Activated CD8-positive, alpha-beta memory T cell treated with anti-CD3 and anti-CD28 coated beads for 48 hours (primary cell): ENCODE results near the gene NPY1R.

Experiments used
- DNase-seq, 3 experiments: peaks; one replicate each; pipeline ENCODE4 v3.0.0-alpha.2; 2020; ENCODE audit warnings: low read depth in 2 of 3, low spot score in 2 of 3

The NPY1R gene

DNA sequence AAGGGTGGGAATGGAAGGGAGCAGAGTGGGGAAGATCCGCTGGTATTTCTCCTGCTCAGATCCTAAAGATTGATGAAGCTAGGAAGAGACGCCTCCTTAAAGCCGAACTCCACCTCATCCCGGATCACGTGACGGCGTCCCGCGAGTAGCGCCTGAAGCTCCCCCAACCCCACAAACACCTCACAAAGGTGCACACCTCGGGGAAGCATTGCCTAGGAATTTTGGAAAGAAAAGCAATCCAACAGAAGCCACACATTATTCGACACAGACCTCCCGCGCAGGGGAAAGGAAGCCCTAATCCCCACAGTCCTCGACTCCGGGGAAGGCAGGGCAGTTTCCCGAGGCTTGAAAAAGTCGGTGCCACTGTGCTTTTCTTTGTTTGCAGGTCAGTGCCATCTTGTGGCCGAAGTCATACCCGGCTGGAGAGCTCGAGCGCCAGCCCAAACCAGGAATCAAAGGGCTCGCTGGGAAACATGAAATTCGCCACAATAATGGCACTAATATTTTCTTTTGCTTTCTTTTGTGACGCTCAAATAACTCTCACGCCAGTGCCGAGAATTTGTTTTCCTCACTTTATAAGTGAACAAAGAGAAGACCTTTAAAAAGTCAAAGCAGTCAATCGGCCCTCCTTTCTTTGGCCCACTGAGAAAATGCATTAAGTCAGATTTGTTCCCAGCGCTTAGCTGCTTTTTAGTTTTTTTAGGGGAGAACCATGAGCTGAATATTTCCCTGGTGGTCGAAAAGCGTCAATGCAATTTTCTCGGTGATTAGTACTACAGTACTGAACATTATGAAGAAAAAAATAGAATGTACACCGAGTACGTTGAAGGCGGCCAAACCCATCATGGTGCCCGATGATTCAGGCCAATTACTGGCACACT lies at the start of gene NPY1R:
NPY1R (minus strand) TSS at position 71 of the 881 bp plus-strand sequence. CDS start 6,042 bp downstream, outside the sequence.
- DNase-seq, result no peak

DNA sequence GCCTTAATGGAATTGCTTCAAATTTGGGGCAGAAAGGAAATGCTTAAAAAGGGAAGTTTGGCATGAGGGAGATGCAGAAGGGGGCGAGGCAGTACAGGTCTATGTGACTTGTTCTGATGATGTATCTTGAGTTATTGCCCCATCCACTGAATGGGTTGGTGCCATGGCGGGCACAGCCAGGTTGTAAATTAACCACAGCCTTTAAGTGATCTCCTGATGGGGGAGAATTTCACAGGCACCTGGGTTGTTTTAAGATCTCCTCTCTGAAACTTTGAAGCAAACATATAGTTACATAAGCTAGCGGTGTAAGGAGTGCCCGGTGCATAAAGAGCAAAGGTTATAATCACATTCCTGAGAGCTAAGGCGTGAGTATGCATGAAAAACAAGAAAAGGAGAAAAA lies 48.3 kb upstream of the NPY1R start:
- no peak for DNase-seq

- no peak for DNase-seq
These were observed 46.3 kb upstream of the NPY1R start for GRCh38 chr4:163378661-163379060.

GRCh38 chr4:163372029-163372428 lies 39.6 kb upstream of the NPY1R start:
- no peak for DNase-seq

- no peak for DNase-seq
These were observed 35.3 kb upstream of the NPY1R start for GRCh38 chr4:163367651-163368050.

DNA sequence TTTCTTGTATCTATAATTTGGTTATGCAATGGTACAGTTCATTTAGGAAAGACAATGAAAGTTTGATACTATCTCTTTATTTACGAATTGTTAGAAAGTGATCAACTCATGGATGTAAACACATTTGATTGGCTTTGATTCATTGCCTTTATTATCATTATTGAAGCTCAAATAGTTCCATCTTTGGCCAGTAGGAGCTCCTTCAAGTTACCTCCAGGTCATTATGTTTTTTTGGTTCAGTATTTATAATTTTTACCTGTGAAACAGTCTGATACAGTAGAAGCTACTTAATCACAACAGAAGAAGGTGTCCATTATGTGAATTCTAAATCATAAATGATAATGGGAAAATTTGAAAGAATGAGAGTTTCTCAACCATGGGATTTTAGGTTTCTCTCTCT lies 23.7 kb upstream of the NPY1R start:
- DNase-seq, result no peak

GRCh38 chr4:163353054-163353453 lies 20.7 kb upstream of the NPY1R start:
- DNase-seq, result no peak

- no peak for DNase-seq
These were observed 18.3 kb upstream of the NPY1R start for GRCh38 chr4:163350672-163351071.

DNA sequence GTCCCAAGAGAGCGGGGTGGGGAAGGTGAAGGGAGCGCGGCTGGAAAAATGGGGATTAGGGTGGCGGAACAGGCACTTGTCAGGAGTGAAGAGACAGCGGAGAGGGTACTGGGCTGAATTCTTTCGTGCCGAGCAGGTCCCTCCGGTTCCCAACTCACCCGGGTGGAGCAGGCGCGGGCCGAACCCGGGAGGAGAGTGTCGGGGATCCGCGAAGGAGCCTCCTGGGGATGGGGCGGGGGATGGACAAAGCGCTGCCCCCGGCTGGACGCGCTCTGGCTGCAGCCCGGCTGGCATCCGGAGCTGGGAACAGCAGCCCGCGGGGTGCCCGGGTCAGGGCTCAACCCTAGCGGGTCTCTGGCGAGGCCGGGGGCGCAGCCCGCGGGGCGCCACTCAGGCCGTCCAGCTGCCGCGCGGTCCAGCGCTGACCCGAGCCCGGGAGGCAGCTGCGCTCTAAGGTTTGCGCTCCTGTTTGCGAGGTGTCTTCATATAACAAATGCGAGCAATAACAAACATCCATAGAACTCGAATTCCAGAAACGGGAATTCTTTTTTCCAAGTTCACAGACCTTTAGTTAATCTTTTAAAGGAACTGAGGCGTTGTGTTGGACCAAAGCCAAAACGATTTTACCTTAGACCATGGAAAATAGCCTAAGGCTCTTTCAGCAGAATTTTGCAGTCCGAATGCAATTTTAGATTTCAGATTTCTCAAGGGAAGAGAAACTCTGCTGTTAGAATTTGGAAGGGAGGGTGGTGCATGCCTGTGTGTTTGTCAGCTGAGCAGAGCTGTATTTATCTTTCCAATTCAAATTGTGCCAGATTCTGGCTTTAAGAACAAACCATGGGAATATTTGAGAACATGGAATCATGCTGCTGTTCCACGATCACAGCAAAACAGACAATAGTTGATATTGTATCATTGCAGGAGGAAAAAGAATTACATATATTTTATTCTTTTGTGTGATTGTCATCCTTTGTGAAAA lies 12.0 kb upstream of the NPY1R start:
- no peak for DNase-seq

- DNase-seq, result no peak
These were observed 11.3 kb upstream of the NPY1R start, which contains the start of gene NPY5R for GRCh38 chr4:163343604-163344146. TSS of gene NPY5R (plus strand) at chr4:163343892. CDS start at chr4:163350274, 6,382 bp downstream.

DNA sequence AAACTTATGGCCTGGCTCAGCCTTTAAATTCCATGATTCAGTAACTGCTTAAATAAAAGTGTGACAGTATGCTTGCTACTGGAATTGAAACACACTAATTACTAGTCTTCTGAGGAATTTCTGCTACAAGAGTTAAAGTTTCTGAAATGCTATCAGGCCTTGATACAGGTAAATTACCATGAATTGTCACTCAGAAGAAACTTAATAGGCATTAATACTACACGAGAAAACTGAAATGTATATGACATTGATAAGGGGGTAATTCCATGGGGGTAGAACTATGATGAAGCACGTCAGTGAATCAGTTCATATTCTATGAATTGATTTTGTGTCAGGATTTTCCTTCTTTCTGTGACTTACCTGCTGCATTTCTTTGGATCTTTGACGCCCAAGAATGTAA lies 3.0 kb upstream of the NPY1R start:
- DNase-seq, result no peak

DNA sequence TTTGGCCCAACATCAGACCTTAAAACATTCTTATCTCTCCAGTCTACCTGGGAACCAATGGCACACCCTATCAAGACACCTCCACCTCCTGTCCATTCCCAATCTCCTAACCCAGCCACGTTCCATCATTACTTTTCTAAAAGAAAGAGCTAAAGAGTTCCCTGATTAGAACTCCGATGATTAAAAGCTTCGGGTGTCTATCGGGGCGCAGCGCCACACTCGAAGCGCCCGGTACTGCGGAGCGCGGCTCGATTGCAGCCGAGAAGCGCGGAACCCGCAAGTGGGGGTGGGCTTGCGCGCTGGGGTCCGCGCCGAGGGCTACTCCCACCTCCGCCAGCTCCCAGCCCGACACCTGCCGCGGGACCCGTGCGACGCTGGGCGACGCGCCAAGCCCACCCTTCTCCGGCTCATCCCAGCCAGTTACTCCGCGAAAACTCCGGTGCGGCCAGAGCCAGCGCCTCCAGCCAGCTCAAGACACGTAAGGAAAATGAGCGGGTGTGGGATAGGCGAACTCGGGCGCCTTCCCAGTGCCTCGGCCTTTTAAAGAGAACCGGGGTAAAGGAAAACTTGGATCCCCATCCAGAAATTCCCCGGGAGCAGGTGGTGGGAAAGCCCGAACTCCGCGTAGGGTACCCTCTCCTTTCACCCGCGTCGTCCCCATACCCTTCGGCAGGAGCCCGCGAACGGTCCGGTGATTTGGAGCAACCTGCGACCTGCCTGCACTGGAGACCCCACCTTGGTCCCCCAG lies 593 bp downstream of the NPY1R start:
- DNase-seq, result no peak

DNA sequence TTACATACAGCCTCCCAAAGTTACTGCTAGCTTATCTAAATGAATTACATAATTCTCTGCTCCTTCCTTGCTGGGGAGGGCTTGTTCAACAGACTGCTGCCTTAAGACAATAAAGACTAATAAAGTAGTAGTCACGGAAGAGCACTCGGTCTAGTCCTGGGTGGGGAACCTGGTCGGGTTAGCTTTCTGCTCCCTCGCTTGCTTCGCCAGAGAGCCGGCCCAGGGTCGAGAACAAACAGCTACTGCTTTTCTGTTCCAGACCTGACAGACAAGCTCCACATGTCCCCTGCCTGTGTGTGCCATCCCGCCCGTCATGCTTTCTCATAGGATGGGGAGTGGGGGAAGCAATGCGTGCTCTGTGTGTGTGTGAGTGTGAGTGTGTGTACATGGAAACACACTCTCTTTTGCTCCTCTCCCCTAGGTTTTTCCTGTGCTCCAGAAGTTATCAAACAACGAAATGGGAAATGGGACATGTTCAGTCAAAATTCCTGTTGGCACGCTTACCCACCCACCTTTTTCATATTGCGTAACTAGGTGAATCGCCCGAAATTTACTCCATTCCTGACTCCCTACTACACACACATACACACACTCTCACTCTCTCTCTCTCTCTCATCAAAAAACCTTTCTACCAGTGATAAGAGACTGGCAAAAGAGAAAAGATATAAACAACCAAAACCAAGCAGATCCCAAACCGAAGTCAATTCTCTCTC lies 1.3 kb downstream of the NPY1R start:
- no peak for DNase-seq

GRCh38 chr4:163317110-163317509 lies 15.3 kb downstream of the NPY1R start:
- DNase-seq, result no peak

- DNase-seq, result no peak
These were observed 22.9 kb downstream of the NPY1R start for GRCh38 chr4:163309466-163309865.

- no peak for DNase-seq
These were observed 29.3 kb downstream of the NPY1R start for GRCh38 chr4:163303069-163303468.

GRCh38 chr4:163300445-163300844 lies 32.0 kb downstream of the NPY1R start:
- DNase-seq, result no peak

DNA sequence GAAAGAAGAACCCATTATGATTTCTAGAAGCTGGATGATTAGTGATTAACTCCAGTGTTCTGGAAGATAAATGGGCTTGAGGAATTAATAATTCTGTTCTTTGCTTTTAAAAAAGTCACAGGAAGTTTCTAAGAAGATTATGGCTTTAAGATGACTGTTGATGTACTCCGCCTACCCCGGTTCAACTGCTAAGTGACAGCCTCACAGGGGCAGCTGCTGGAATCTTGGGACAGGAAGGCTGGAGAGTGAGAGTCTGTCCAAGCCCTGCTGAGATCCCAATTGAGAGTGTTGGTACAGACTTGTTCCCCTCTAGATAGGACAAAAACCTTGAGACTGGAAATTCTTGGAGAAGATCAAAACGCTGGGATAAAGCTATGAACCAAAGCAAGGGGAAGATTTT lies 37.3 kb downstream of the NPY1R start:
- DNase-seq, result no peak

DNA sequence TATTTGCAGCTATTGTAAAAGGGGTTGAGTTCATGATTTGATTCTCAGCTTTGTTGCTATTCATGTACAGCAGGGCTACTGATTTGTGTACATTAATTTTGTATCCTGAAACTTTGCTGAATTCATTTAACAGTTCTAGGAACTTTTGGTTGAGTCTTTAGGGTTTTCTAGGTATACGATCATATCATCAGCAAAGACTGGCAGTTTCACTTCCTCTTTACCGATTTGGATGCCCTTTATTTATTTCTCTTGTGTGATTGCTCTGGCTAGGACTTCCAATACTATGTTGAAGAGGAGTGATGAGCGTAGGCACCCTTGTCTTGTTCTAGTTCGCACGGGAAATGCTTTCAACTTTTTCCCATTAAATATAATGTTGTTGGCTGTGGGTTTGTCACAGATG lies 48.1 kb downstream of the NPY1R start:
- DNase-seq, result no peak
